MM.1S (cell line): Measurements from ENCODE around the gene CNNM1.

Experiments
- DNase-seq: peaks from one replicate; pipeline ENCODE4 v3.0.0-alpha.2; 2015
- H2AFZ ChIP-seq: fragments of 300-600 bp; sonication (generic); 2 replicates; pipeline ENCODE4 v1.6.0; 2016; ENCODE audit warnings: antibody characterized with exemption, low read length
- H3F3A ChIP-seq: fragments of 300-600 bp; sonication (generic); 2 replicates; pipeline ENCODE4 v1.6.1; 2016; ENCODE audit warnings: mild to moderate bottlenecking, antibody characterized with exemption, low read length, moderate library complexity, mixed read lengths; ENCODE audit not compliant: insufficient read depth
- H3K27ac ChIP-seq: fragments of 300-600 bp; sonication (generic); 2 replicates; pipeline ENCODE4 v1.5.1; 2016; ENCODE audit warnings: mild to moderate bottlenecking, low read length
- H3K27me3 ChIP-seq: fragments of 300-600 bp; sonication (generic); replicated peaks from 2 replicates; pipeline ENCODE4 v1.6.0; 2016; ENCODE audit warnings: low read length; ENCODE audit not compliant: insufficient read depth
- H3K36me3 ChIP-seq: fragments of 300-600 bp; sonication (generic); replicated peaks from 2 replicates; pipeline ENCODE4 v1.6.1; 2016; ENCODE audit warnings: mild to moderate bottlenecking, low read length, mixed read lengths; ENCODE audit not compliant: insufficient read depth
- H3K4me1 ChIP-seq: fragments of 300-600 bp; sonication (generic); 2 replicates; pipeline ENCODE4 v1.6.1; 2016; ENCODE audit warnings: low read length, mixed read lengths
- H3K4me2 ChIP-seq: fragments of 300-600 bp; sonication (generic); 2 replicates; pipeline ENCODE4 v1.6.0; 2016; ENCODE audit warnings: low read depth, low read length
- H3K4me3 ChIP-seq: fragments of 300-600 bp; sonication (generic); 2 replicates; pipeline ENCODE4 v1.5.1; 2016; ENCODE audit warnings: low read length, mixed read lengths
- H3K79me2 ChIP-seq: fragments of 300-600 bp; sonication (generic); 2 replicates; pipeline ENCODE4 v1.6.1; 2016; ENCODE audit warnings: mixed run types, low read length, mixed read lengths
- H3K9ac ChIP-seq: fragments of 300-600 bp; sonication (generic); 2 replicates; pipeline ENCODE4 v1.6.1; 2016; ENCODE audit warnings: low read length, mixed read lengths
- H3K9me2 ChIP-seq: fragments of 300-600 bp; sonication (generic); replicated peaks from 2 replicates; pipeline ENCODE4 v1.6.1; 2016; ENCODE audit warnings: mild to moderate bottlenecking, low read length, mixed read lengths; ENCODE audit not compliant: insufficient read depth
- H3K9me3 ChIP-seq: fragments of 300-600 bp; sonication (generic); replicated peaks from 2 replicates; pipeline ENCODE4 v1.6.1; 2016; ENCODE audit warnings: mild to moderate bottlenecking, low read length, mixed read lengths; ENCODE audit not compliant: insufficient read depth
- H4K20me1 ChIP-seq: fragments of 300-600 bp; sonication (generic); 2 replicates; pipeline ENCODE4 v1.6.1; 2016; ENCODE audit warnings: mild to moderate bottlenecking, low read length, moderate library complexity, mixed read lengths; ENCODE audit not compliant: insufficient read depth
- CTCF ChIP-seq: fragments of 300-600 bp; sonication (generic); IDR thresholded peaks from 2 replicates; pipeline ENCODE4 v1.5.1; 2016; ENCODE audit warnings: antibody characterized with exemption, low read length, mixed read lengths
- EZH2 ChIP-seq: fragments of 300-600 bp; sonication (generic); optimal IDR thresholded peaks from 2 replicates; pipeline ENCODE3; 2017; ENCODE audit warnings: low read depth, mild to moderate bottlenecking, antibody characterized with exemption, low read length, mixed read lengths
- EZH2phosphoT487 ChIP-seq: fragments of 300-600 bp; sonication (generic); IDR thresholded peaks from 2 replicates; pipeline ENCODE4 v1.6.1; 2018; ENCODE audit warnings: antibody characterized with exemption, low read length

The CNNM1 gene

GRCh38 chr10:99345350-99345749 is 16.2 kb downstream of the CNNM1 start:
- Histone ChIP-seq H3K9me3 (no peaks in the 10 kb centered on the region), H3K4me1 (peaks cover 8% of the 10 kb centered on the region; the same call in 1 of the 2 replicates), H3K9me2 (no peaks in the 10 kb centered on the region), H3K9ac (no peak overlapping the region), H3F3A (no peaks in the 10 kb centered on the region), H3K27me3 (no peaks in the 10 kb centered on the region), H2AFZ (no peak overlapping the region), H3K4me2 (no peak overlapping the region), H3K36me3 (no peaks in the 10 kb centered on the region), H3K4me3 (no peak overlapping the region), H4K20me1 (no peaks in the 10 kb centered on the region), H3K79me2 (no peaks in the 10 kb centered on the region), H3K27ac (no peak overlapping the region)
- TF ChIP-seq EZH2phosphoT487: no peak
- no peak for TF ChIP-seq EZH2
- TF ChIP-seq CTCF: no peak
- no peak for DNase-seq

GRCh38 chr10:99346247-99346646 is 17.1 kb downstream of the CNNM1 start:
- H3K9me2 ChIP-seq: no peaks in the 10 kb centered on the region
- H2AFZ ChIP-seq: no peak overlapping the region
- no peak for TF ChIP-seq EZH2
- no peak for TF ChIP-seq CTCF
- TF ChIP-seq EZH2phosphoT487: no peak
- H3K9ac ChIP-seq: no peak overlapping the region
- no peaks in the 10 kb centered on the region for H3K36me3 ChIP-seq
- no peak overlapping the region for H3K4me2 ChIP-seq
- peaks cover 8% of the 10 kb centered on the region; the same call in 1 of the 2 replicates for H3K4me1 ChIP-seq
- no peak overlapping the region for H3K4me3 ChIP-seq
- no peaks in the 10 kb centered on the region for H3K79me2 ChIP-seq
- H3F3A ChIP-seq: no peaks in the 10 kb centered on the region
- H4K20me1 ChIP-seq: no peaks in the 10 kb centered on the region
- no peak for DNase-seq
- H3K27me3 ChIP-seq: no peaks in the 10 kb centered on the region
- H3K27ac ChIP-seq: no peak overlapping the region
- no peaks in the 10 kb centered on the region for H3K9me3 ChIP-seq

DNA sequence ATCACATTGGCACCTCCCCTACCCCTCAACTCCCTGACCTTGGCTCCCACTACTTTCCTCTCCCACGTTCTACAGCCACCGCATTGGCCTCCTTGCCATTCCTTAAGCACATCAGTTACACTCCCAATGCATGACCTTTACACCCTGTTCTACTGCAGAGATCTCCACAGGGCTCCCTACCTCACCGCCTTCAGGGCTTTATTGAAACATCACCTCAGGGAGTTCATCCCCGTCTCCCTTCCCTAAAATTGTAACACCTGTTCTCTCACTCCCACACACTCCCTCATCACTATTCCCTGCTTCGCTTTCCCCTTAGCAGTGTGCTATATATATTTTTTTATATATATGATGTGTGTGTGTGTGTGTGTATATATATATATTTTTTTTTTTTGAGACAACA is 18.5 kb downstream of the CNNM1 start:
- no peaks in the 10 kb centered on the region for H3K9me3 ChIP-seq
- no peaks in the 10 kb centered on the region for H3K9me2 ChIP-seq
- no peak overlapping the region for H3K4me3 ChIP-seq
- TF ChIP-seq EZH2phosphoT487 (no peak), EZH2 (no peak), CTCF (no peak)
- H3K27ac ChIP-seq: no peak overlapping the region
- no peaks in the 10 kb centered on the region for H3K36me3 ChIP-seq
- no peak overlapping the region for H3K4me2 ChIP-seq
- H2AFZ ChIP-seq: no peak overlapping the region
- no peak for DNase-seq
- H3K27me3 ChIP-seq: no peaks in the 10 kb centered on the region
- H3K4me1 ChIP-seq: no peaks in the 10 kb centered on the region
- no peaks in the 10 kb centered on the region for H3F3A ChIP-seq
- no peak overlapping the region for H3K9ac ChIP-seq
- H3K79me2 ChIP-seq: no peaks in the 10 kb centered on the region
- H4K20me1 ChIP-seq: no peaks in the 10 kb centered on the region
